ENCODE results near the gene MRAP. TPM values are rescaled to one million over a fixed set of nuclear protein-coding genes. Genes with fewer than 3 reads are reported as not detected.

Gene MRAP
- total and polyA plus RNA-seq, 5 experiments from 2014 or later, result not detected

- Mint-ChIP-seq H3K36me3 (peaks cover 0 to 31% (median 3%) of the 10 kb centered on the region in 3 donors), H3K4me3 (peak overlapping the region in 4 of 10 donors; percentile 19 to 45 (median 36)), H3K4me1 (peaks cover 16 to 39% (median 32%) of the 10 kb centered on the region in 4 donors), H3K27ac (no peak overlapping the region), H3K27me3 (peaks cover 0 to 3% (median 0%) of the 10 kb centered on the region in 5 donors), H3K9me3 (no peaks in the 10 kb centered on the region)
- DNase-seq (no peak), ATAC-seq (no peak)
- POLR2A ChIA-PET, result no interaction called here
Observed at GRCh38 chr21:32276671-32277070, 22.0 kb upstream of the MRAP start.

- Mint-ChIP-seq H3K9me3 (no peaks in the 10 kb centered on the region), H3K36me3 (peaks cover 0 to 20% (median 3%) of the 10 kb centered on the region in 3 donors), H3K4me3 (peak overlapping the region; percentile 97 to 100 (median 98)), H3K27me3 (peaks cover 0 to 3% (median 0%) of the 10 kb centered on the region in 5 donors), H3K27ac (peak overlapping the region in 9 of 10 donors; percentile 44 to 96 (median 77)), H3K4me1 (peaks cover 14 to 35% (median 32%) of the 10 kb centered on the region in 4 donors)
- POLR2A ChIA-PET, result no interaction called here
- no peak for DNase-seq
- ATAC-seq, result no peak
Observed at GRCh38 chr21:32278103-32278502, 20.6 kb upstream of the MRAP start.

DNA sequence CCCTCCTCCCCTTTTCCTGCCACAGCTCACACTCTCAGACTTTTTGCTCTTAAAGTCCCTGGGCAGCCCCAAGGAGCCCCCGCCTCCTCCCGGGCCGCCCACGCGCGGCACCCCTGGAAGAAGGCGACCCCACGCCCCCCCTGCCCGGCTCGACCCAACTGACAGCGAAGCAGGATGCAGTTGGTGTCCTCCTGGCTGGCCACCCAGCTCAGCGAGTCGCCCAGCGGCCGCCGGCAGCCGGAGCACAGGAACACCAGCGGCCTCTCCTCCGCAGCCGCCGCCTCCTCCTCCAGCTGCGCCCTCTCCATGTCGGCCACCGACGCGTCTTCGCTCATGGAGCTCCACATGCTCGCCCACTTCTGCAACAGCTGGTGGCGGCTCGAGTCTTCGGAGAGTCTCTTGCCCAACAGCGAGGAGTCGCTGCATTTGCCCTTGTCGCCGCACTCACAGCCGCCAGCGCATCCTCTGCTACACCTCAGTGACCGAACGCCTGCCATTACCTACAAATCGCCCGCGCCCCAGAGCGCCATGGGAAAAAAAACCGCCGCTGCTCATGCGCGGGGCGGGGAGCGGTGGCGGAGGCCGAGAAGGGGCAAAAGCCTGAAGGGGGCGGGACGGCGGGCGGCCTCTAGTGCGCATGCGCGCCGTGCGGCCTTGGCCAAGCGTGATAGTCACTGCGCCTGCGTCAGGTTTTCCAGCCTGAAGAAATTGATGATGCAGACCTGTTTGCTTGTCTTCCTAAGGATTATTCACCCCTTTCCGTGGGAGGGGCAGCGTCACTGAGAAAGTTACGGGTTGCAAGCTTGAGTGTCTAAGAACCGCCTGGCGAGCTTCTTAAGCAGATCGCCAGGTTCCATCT is 19.9 kb upstream of the MRAP start, which contains the start of gene MIS18A:
Gene MIS18A (minus strand): TSS at position 532 of the 859 bp plus-strand sequence. CDS start 35 bp downstream, at position 497.
- Mint-ChIP-seq H3K27me3 (peaks cover 0 to 3% (median 0%) of the 10 kb centered on the region in 5 donors), H3K4me3 (peak within 1 kb of the TSS; percentile 97 to 100 (median 98)), H3K9me3 (no peaks in the 10 kb centered on the region), H3K4me1 (peaks cover 14 to 35% (median 32%) of the 10 kb centered on the region in 4 donors), H3K27ac (peak within 1 kb of the TSS; percentile 90 to 98 (median 96)), H3K36me3 (peaks cover 0 to 15% (median 3%) of the 10 kb centered on the region in 3 donors)
- ATAC-seq (peak; percentile 96), DNase-seq (peak; percentile 93 to 97 (median 96))
- POLR2A ChIA-PET, result interaction anchor here (0.6 to 0.7 kb wide), 2 partner anchors 149 to 255 kb away, joined by 3 to 7 read pairs; no protein-coding TSS in a partner anchor

GRCh38 chr21:32279377-32279680 is 19.3 kb upstream of the MRAP start:
- POLR2A ChIA-PET, result interaction anchor here (0.6 to 0.7 kb wide), 2 partner anchors 148 to 256 kb away, joined by 3 to 7 read pairs; no protein-coding TSS in a partner anchor
- Mint-ChIP-seq H3K27ac (peak overlapping the region; percentile 90 to 98 (median 96)), H3K4me1 (peaks cover 14 to 35% (median 32%) of the 10 kb centered on the region in 4 donors), H3K4me3 (peak overlapping the region; percentile 97 to 100 (median 98)), H3K27me3 (peaks cover 0 to 3% (median 0%) of the 10 kb centered on the region in 5 donors), H3K9me3 (no peaks in the 10 kb centered on the region), H3K36me3 (peaks cover 0 to 11% (median 3%) of the 10 kb centered on the region in 3 donors)
- DNase-seq (no peak), ATAC-seq (no peak)

- Mint-ChIP-seq H3K4me1 (peaks cover 9 to 31% (median 29%) of the 10 kb centered on the region in 4 donors), H3K4me3 (no peak overlapping the region), H3K9me3 (no peaks in the 10 kb centered on the region), H3K36me3 (peaks cover 0 to 3% (median 0%) of the 10 kb centered on the region in 3 donors), H3K27ac (no peak overlapping the region), H3K27me3 (peaks cover 0 to 5% (median 0%) of the 10 kb centered on the region in 5 donors)
- no peak for ATAC-seq
- POLR2A ChIA-PET, result interaction anchor here (0.7 kb wide), 1 partner anchor 414 kb away, joined by 3 read pairs; no protein-coding TSS in a partner anchor
- DNase-seq, result no peak
Observed at GRCh38 chr21:32281531-32281930, 17.1 kb upstream of the MRAP start.

GRCh38 chr21:32282992-32283391 is 15.7 kb upstream of the MRAP start:
- H3K4me3 Mint-ChIP-seq, result no peak overlapping the region
- no peak for ATAC-seq
- POLR2A ChIA-PET, result no interaction called here
- H3K27ac Mint-ChIP-seq, result no peak overlapping the region
- peaks cover 0 to 3% (median 2%) of the 10 kb centered on the region in 3 donors for H3K36me3 Mint-ChIP-seq
- H3K4me1 Mint-ChIP-seq, result peaks cover 9 to 25% (median 24%) of the 10 kb centered on the region in 4 donors
- H3K9me3 Mint-ChIP-seq, result no peaks in the 10 kb centered on the region
- H3K27me3 Mint-ChIP-seq, result peaks cover 0 to 5% (median 0%) of the 10 kb centered on the region in 5 donors
- no peak for DNase-seq

- H3K4me1 Mint-ChIP-seq, result peaks cover 1 to 2% (median 2%) of the 10 kb centered on the region in 4 donors
- POLR2A ChIA-PET, result no interaction called here
- H3K4me3 Mint-ChIP-seq, result no peak overlapping the region
- DNase-seq (no peak), ATAC-seq (no peak)
- peak overlapping the region in 1 of 10 donors; percentile 48 for H3K27ac Mint-ChIP-seq
- peaks cover 0 to 2% (median 0%) of the 10 kb centered on the region in 5 donors for H3K27me3 Mint-ChIP-seq
- no peaks in the 10 kb centered on the region for H3K9me3 Mint-ChIP-seq
- peaks cover 0 to 2% (median 0%) of the 10 kb centered on the region in 3 donors for H3K36me3 Mint-ChIP-seq
Observed at GRCh38 chr21:32285476-32285875, 13.2 kb upstream of the MRAP start.

- no peaks in the 10 kb centered on the region for H3K9me3 Mint-ChIP-seq
- no peak for ATAC-seq
- no peaks in the 10 kb centered on the region for H3K4me1 Mint-ChIP-seq
- no peak for DNase-seq
- peak overlapping the region in 1 of 10 donors; percentile 60 for H3K27ac Mint-ChIP-seq
- POLR2A ChIA-PET, result no interaction called here
- no peaks in the 10 kb centered on the region for H3K27me3 Mint-ChIP-seq
- peaks cover 0 to 4% (median 0%) of the 10 kb centered on the region in 3 donors for H3K36me3 Mint-ChIP-seq
- H3K4me3 Mint-ChIP-seq, result no peak overlapping the region
Observed at GRCh38 chr21:32297449-32297848, 1.2 kb upstream of the MRAP start.

GRCh38 chr21:32298148-32298559 is 501 bp upstream of the MRAP start:
- POLR2A ChIA-PET, result no interaction called here
- Mint-ChIP-seq H3K9me3 (no peaks in the 10 kb centered on the region), H3K27ac (peak overlapping the region in 2 of 10 donors; percentile 52 to 60), H3K4me1 (no peaks in the 10 kb centered on the region), H3K36me3 (peaks cover 0 to 4% (median 0%) of the 10 kb centered on the region in 3 donors), H3K4me3 (no peak overlapping the region), H3K27me3 (no peaks in the 10 kb centered on the region)
- ATAC-seq (no peak), DNase-seq (no peak)

GRCh38 chr21:32299695-32300094 is 1.0 kb downstream of the MRAP start:
- Mint-ChIP-seq H3K27ac (no peak overlapping the region), H3K36me3 (peaks cover 0 to 4% (median 0%) of the 10 kb centered on the region in 3 donors), H3K9me3 (no peaks in the 10 kb centered on the region), H3K4me3 (no peak overlapping the region), H3K4me1 (no peaks in the 10 kb centered on the region), H3K27me3 (no peaks in the 10 kb centered on the region)
- POLR2A ChIA-PET, result no interaction called here
- no peak for DNase-seq
- no peak for ATAC-seq

DNA sequence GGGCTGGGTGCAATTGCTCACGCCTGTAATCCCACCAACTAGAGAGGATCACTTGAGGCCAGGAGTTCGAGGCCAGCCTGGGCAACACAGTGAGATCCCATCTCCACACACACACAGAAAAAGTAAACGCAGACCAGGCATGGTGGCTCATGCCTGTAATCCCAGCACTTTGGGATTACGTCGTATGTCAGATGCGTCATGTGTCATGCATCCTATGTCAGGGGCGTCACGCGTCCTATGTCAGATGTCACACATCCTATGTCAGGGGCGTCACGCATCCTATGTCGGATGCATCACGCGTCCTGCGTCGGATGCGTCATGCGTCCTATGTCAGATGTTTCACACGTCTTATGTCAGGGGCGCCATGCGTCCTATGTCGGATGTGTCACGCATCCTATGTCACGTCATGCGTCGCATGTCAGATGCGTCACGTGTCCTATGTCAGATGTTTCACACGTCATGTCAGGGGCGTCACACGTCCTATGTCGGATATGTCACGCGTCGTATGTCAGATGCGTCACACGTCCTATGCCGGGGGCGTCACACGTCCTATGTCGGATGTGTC is 1.5 kb downstream of the MRAP start:
- H3K9me3 Mint-ChIP-seq, result no peaks in the 10 kb centered on the region
- H3K27ac Mint-ChIP-seq, result no peak overlapping the region
- no peaks in the 10 kb centered on the region for H3K4me1 Mint-ChIP-seq
- POLR2A ChIA-PET, result no interaction called here
- ATAC-seq (no peak), DNase-seq (no peak)
- no peak overlapping the region for H3K4me3 Mint-ChIP-seq
- peaks cover 0 to 4% (median 0%) of the 10 kb centered on the region in 3 donors for H3K36me3 Mint-ChIP-seq
- H3K27me3 Mint-ChIP-seq, result no peaks in the 10 kb centered on the region

- Mint-ChIP-seq H3K36me3 (peaks cover 0 to 4% (median 1%) of the 10 kb centered on the region in 3 donors), H3K4me1 (peaks cover 0 to 1% (median 0%) of the 10 kb centered on the region in 4 donors), H3K27ac (no peak overlapping the region), H3K27me3 (no peaks in the 10 kb centered on the region), H3K4me3 (no peak overlapping the region), H3K9me3 (no peaks in the 10 kb centered on the region)
- POLR2A ChIA-PET, result no interaction called here
- DNase-seq (no peak), ATAC-seq (no peak)
Observed at GRCh38 chr21:32301596-32301995, 2.9 kb downstream of the MRAP start.

GRCh38 chr21:32302560-32302959 is 3.9 kb downstream of the MRAP start:
- POLR2A ChIA-PET, result no interaction called here
- H3K9me3 Mint-ChIP-seq, result no peaks in the 10 kb centered on the region
- DNase-seq (no peak), ATAC-seq (no peak)
- peaks cover 0 to 2% (median 0%) of the 10 kb centered on the region in 4 donors for H3K4me1 Mint-ChIP-seq
- peaks cover 0 to 4% (median 3%) of the 10 kb centered on the region in 3 donors for H3K36me3 Mint-ChIP-seq
- H3K4me3 Mint-ChIP-seq, result no peak overlapping the region
- no peak overlapping the region for H3K27ac Mint-ChIP-seq
- no peaks in the 10 kb centered on the region for H3K27me3 Mint-ChIP-seq
